ENCODE data around the gene RBMS3.

The RBMS3 gene

GRCh38 chr3:29290596-29290995, 9.7 kb downstream of the RBMS3 start:
- Histone ChIP-seq H3K36me3 (ENCODE audit: control insufficient read depth, insufficient read depth, low read length) (no peaks in the 10 kb centered on the region), H3K4me3 (replicated peaks; ENCODE audit: low read depth, low read length) (no peak overlapping the region), H3K27me3 (replicated peaks; ENCODE audit: control insufficient read depth, insufficient read depth, low read length) (no peaks in the 10 kb centered on the region)
- TF ChIP-seq CTCF (IDR thresholded peaks at IDR 0.05; ENCODE audit: insufficient read depth, low read length, poor library complexity, severe bottlenecking), result no peak
- no peak for DNase-seq (ENCODE audit: extremely low read depth, insufficient read length)

DNA sequence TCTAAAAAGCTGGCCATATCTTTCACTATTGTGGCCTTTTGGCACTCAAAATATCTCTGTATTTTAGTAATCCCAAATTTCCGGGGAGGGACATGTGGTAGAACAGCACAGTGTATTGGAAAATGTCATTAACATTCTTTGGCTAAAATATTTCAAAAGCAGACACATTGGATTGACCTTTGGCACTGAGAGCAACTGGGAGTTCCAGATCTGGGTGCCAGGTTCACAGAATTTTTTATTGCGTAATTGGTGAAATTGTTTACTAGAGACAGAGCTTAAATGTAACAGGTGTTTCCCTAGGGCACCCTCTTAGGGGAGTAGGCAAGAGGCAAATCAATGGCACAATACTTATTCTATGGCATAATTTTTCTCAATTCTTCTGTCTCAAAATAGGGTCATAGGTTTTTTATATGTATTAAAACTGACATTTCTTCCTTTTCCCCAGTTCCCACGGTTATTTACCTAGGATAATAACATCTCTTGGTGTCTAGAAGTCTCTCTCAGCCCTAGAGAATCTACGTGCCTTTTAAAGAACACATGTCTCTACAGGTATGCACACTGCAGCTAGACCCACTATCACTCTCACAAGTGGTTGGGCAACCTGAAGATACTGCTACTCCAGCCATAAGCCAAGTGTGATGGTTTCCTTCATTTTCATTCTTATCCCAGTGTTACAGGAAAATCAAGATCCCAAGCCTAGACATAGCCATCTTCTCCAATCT, 10.6 kb downstream of the RBMS3 start:
- DNase-seq (ENCODE audit: extremely low read depth, insufficient read length), result no peak
- TF ChIP-seq CTCF (IDR thresholded peaks at IDR 0.05; ENCODE audit: insufficient read depth, low read length, poor library complexity, severe bottlenecking), result no peak
- Histone ChIP-seq H3K4me3 (replicated peaks; ENCODE audit: low read depth, low read length) (no peak overlapping the region), H3K27me3 (replicated peaks; ENCODE audit: control insufficient read depth, insufficient read depth, low read length) (no peaks in the 10 kb centered on the region), H3K36me3 (ENCODE audit: control insufficient read depth, insufficient read depth, low read length) (no peaks in the 10 kb centered on the region)

GRCh38 chr3:29291982-29292363, 11.1 kb downstream of the RBMS3 start:
- TF ChIP-seq CTCF (IDR thresholded peaks at IDR 0.05; ENCODE audit: insufficient read depth, low read length, poor library complexity, severe bottlenecking), result no peak
- Histone ChIP-seq H3K4me3 (replicated peaks; ENCODE audit: low read depth, low read length) (no peak overlapping the region), H3K36me3 (ENCODE audit: control insufficient read depth, insufficient read depth, low read length) (no peaks in the 10 kb centered on the region), H3K27me3 (replicated peaks; ENCODE audit: control insufficient read depth, insufficient read depth, low read length) (no peaks in the 10 kb centered on the region)
- DNase-seq (ENCODE audit: extremely low read depth, insufficient read length), result no peak

DNA sequence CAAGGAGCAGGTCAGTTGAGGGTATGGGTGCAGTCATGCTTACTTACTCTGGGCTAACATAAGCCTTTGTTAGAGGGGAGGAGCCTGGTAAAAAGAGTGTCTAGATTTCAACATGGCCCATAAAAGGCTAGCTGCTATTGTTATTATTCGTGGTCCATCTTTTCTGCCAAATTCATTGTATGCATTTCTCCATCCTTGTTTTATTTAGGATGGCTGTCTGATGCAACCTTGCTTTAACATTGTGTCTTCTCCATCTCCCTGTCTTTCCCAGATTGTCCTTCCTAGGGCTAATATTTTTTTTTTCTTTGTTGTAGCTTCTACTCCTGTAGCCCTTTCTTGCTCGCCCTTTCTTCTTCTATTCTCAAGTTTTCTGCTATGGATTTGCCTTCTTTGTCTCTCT, 12.6 kb downstream of the RBMS3 start:
- Histone ChIP-seq H3K4me3 (replicated peaks; ENCODE audit: low read depth, low read length) (no peak overlapping the region), H3K36me3 (ENCODE audit: control insufficient read depth, insufficient read depth, low read length) (no peaks in the 10 kb centered on the region), H3K27me3 (replicated peaks; ENCODE audit: control insufficient read depth, insufficient read depth, low read length) (no peaks in the 10 kb centered on the region)
- TF ChIP-seq CTCF (IDR thresholded peaks at IDR 0.05; ENCODE audit: insufficient read depth, low read length, poor library complexity, severe bottlenecking), result no peak
- DNase-seq (ENCODE audit: extremely low read depth, insufficient read length), result no peak

DNA sequence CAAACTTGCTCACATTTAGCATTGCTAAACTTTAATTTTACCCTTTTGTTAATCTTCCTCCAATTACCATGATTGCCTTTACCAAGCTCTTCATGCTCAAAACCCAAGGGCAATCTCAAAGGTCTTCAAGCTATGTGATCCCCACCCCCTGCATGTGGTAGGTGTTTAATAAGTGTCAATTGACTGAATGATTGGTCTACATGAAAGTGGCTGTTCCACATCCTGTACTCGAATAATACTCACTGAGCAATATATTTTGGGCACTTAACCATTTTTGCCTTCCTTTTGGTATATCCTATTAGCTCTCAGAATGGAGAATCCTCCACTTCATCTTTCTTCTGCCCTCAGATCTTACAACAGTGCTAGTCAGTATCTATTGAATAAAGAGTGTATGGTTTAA, 17.1 kb downstream of the RBMS3 start:
- DNase-seq (ENCODE audit: extremely low read depth, insufficient read length), result no peak
- Histone ChIP-seq H3K4me3 (replicated peaks; ENCODE audit: low read depth, low read length) (no peak overlapping the region), H3K36me3 (ENCODE audit: control insufficient read depth, insufficient read depth, low read length) (no peaks in the 10 kb centered on the region), H3K27me3 (replicated peaks; ENCODE audit: control insufficient read depth, insufficient read depth, low read length) (no peaks in the 10 kb centered on the region)
- TF ChIP-seq CTCF (IDR thresholded peaks at IDR 0.05; ENCODE audit: insufficient read depth, low read length, poor library complexity, severe bottlenecking), result no peak
